ENCODE results near the gene SMAD6. TPM values are rescaled to one million over a fixed set of nuclear protein-coding genes. Genes with fewer than 3 reads are reported as not detected.
A peak's percentile ranks its signal among the peaks of the same experiment; 100 is the strongest.

The SMAD6 gene
- polyA plus RNA-seq, 1 of the 3 experiments (the other 2 are of a cell fraction): 4.5 TPM

GRCh38 chr15:66735909-66736305, 33.9 kb downstream of the SMAD6 start:
- Histone ChIP-seq H2AFZ (ENCODE audit: low read depth) (no peak overlapping the region), H3K4me1 (ENCODE audit: control insufficient read depth in 1 of 2, insufficient read depth in 2 of 2, low read depth in 1 of 2, low read length in 1 of 2) (peaks cover 0 to 13% of the 10 kb centered on the region in 2 experiments; a peak in 1 of 4 replicates), H3K4me2 (peak overlapping the region; percentile 23; the same call in 1 of the 2 replicates), H4K20me1 (ENCODE audit: insufficient read depth) (peaks cover 91% of the 10 kb centered on the region), H3K9ac (no peak overlapping the region), H3K27ac (ENCODE audit: low read depth in 2 of 2, low read length in 1 of 2) (no peak overlapping the region), H3K36me3 (replicated peaks in 1 of 2; ENCODE audit: control insufficient read depth in 1 of 2, insufficient read depth in 2 of 2, low read length in 1 of 2) (peaks cover 0 to 14% of the 10 kb centered on the region in 2 experiments), H3F3A (replicated peaks; ENCODE audit: insufficient read depth) (peaks cover 13% of the 10 kb centered on the region), H3K4me3 (ENCODE audit: low read depth in 2 of 2, low read length in 1 of 2) (no peak overlapping the region), H3K27me3 (ENCODE audit: insufficient read depth) (no peaks in the 10 kb centered on the region), H3K79me2 (ENCODE audit: insufficient read depth) (peaks cover 100% of the 10 kb centered on the region), H3K9me2 (no peaks in the 10 kb centered on the region), H3K9me3 (no peaks in the 10 kb centered on the region)
- DNase-seq: no peak
- ChIA-PET CTCF (interaction anchor here (1.2 to 2.6 kb wide), 3 partner anchors 29 to 47 kb away, joined by 3 to 10 read pairs (median 4); no protein-coding TSS in a partner anchor), POLR2A (no interaction called here)
- 85% methylated on average over 9 of the region's 9 CpGs for WGBS (ENCODE audit: low lambda C conversion rate)
- TF ChIP-seq YY1 (IDR thresholded peaks at IDR 0.05; ENCODE audit: low read depth) (no peak), USF1 (IDR thresholded peaks at IDR 0.05; ENCODE audit: borderline replicate concordance, low read depth) (no peak), MAX (IDR thresholded peaks at IDR 0.05; ENCODE audit: low read depth) (no peak), FOXJ3 (CRISPR knock-in tag; IDR thresholded peaks at IDR 0.05) (no peak), TAF1 (IDR thresholded peaks at IDR 0.05; ENCODE audit: borderline replicate concordance, low read depth, low read length) (no peak), MXI1 (IDR thresholded peaks at IDR 0.05; ENCODE audit: low read depth, low read length) (no peak), RAD21 (IDR thresholded peaks at IDR 0.05; ENCODE audit: low read length) (no peak), SMC3 (IDR thresholded peaks at IDR 0.05; ENCODE audit: low read depth, low read length) (no peak), PBX3 (IDR thresholded peaks at IDR 0.05) (no peak), GABPA (IDR thresholded peaks at IDR 0.05; ENCODE audit: low read depth) (no peak), USF2 (IDR thresholded peaks at IDR 0.05; ENCODE audit: borderline replicate concordance, low read depth, low read length) (no peak)

GRCh38 chr15:66737243-66738010, 35.4 kb downstream of the SMAD6 start:
- H3K4me2 ChIP-seq: no peak overlapping the region
- H3F3A ChIP-seq (replicated peaks; ENCODE audit: insufficient read depth): peaks cover 11% of the 10 kb centered on the region
- ChIA-PET POLR2A (no interaction called here), CTCF (interaction anchor here (0.6 to 2.6 kb wide), 4 partner anchors 9 to 119 kb away, joined by 3 to 10 read pairs (median 4); no protein-coding TSS in a partner anchor)
- no peak for DNase-seq
- peaks cover 100% of the 10 kb centered on the region for H3K79me2 ChIP-seq (ENCODE audit: insufficient read depth)
- H4K20me1 ChIP-seq (ENCODE audit: insufficient read depth): peaks cover 95% of the 10 kb centered on the region
- H2AFZ ChIP-seq (ENCODE audit: low read depth): no peak overlapping the region
- H3K27me3 ChIP-seq (ENCODE audit: insufficient read depth): no peaks in the 10 kb centered on the region
- H3K9me2 ChIP-seq: no peaks in the 10 kb centered on the region
- WGBS (ENCODE audit: low lambda C conversion rate): 85% methylated on average over 11 of the region's 11 CpGs
- no peak overlapping the region for H3K9ac ChIP-seq
- no peak overlapping the region for H3K27ac ChIP-seq (ENCODE audit: low read depth in 2 of 2, low read length in 1 of 2)
- no peaks in the 10 kb centered on the region for H3K9me3 ChIP-seq
- H3K36me3 ChIP-seq (replicated peaks in 1 of 2; ENCODE audit: control insufficient read depth in 1 of 2, insufficient read depth in 2 of 2, low read length in 1 of 2): peaks cover 0 to 3% of the 10 kb centered on the region in 2 experiments
- peaks cover 0 to 13% of the 10 kb centered on the region in 2 experiments; a peak in 1 of 4 replicates for H3K4me1 ChIP-seq (ENCODE audit: control insufficient read depth in 1 of 2, insufficient read depth in 2 of 2, low read depth in 1 of 2, low read length in 1 of 2)
- H3K4me3 ChIP-seq (ENCODE audit: low read depth in 2 of 2, low read length in 1 of 2): no peak overlapping the region
- TF ChIP-seq SMC3 (IDR thresholded peaks at IDR 0.05; ENCODE audit: low read depth, low read length) (no peak), NFIC (IDR thresholded peaks at IDR 0.05; ENCODE audit: borderline replicate concordance) (no peak), YY1 (IDR thresholded peaks at IDR 0.05; ENCODE audit: low read depth) (no peak), EZH2phosphoT487 (IDR thresholded peaks at IDR 0.05; ENCODE audit: borderline replicate concordance, low read depth) (no peak), RXRA (IDR thresholded peaks at IDR 0.05; ENCODE audit: borderline replicate concordance, low read depth) (no peak), CTCF (IDR thresholded peaks at IDR 0.05) (no peak), IRF3 (IDR thresholded peaks at IDR 0.05; ENCODE audit: low read depth, low read length) (no peak), GABPA (IDR thresholded peaks at IDR 0.05; ENCODE audit: low read depth) (no peak), EP300 (IDR thresholded peaks at IDR 0.05; ENCODE audit: borderline replicate concordance in 1 of 2, low read depth in 1 of 2, low read length in 1 of 2) (no peak), PBX3 (IDR thresholded peaks at IDR 0.05) (no peak), POLR2AphosphoS5 (IDR thresholded peaks at IDR 0.05; ENCODE audit: low read depth, low read length) (no peak)

Measured in SK-N-SH (cell line).